ENCODE results near the gene AFP.
"Not testable (repeated sequence)": the region's sequence is repeated elsewhere in the genome, so short reads cannot be mapped to it uniquely, and the experiment has no call there.

Gene AFP

DNA sequence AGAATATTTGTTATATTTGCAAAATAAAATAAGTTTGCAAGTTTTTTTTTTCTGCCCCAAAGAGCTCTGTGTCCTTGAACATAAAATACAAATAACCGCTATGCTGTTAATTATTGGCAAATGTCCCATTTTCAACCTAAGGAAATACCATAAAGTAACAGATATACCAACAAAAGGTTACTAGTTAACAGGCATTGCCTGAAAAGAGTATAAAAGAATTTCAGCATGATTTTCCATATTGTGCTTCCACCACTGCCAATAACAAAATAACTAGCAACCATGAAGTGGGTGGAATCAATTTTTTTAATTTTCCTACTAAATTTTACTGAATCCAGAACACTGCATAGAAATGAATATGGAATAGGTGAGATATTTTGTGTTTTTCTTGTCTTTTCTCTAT, at the start of gene AFP:
TSS of gene AFP (plus strand) at position 238 of the 400 bp plus-strand sequence. CDS start at position 280, 42 bp downstream.
- DNase-seq, result no peak

DNA sequence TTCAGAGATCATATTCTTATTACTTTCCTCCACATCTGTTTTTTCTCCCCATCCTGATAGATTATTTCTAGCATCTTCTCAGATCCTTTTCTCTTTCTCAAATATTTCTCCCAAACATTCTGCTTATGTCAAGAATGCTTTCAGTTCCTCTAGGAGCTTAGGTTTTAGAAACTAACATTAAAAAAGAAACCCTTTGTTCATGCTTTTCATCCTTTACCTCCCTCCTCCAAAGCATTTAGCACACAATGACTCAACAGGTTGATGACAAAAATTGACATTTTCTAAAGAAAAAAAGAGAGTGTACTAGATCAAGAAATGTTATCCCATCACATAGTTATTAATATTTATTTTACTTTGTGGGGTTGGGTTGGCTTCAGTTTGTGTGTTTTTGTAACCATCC, 48.5 kb upstream of the AFP start:
- no peak for DNase-seq

GRCh38 chr4:73388887-73389286, 47.1 kb upstream of the AFP start:
- no peak for DNase-seq

GRCh38 chr4:73389663-73390062, 46.4 kb upstream of the AFP start:
- DNase-seq, result not testable (repeated sequence)

DNA sequence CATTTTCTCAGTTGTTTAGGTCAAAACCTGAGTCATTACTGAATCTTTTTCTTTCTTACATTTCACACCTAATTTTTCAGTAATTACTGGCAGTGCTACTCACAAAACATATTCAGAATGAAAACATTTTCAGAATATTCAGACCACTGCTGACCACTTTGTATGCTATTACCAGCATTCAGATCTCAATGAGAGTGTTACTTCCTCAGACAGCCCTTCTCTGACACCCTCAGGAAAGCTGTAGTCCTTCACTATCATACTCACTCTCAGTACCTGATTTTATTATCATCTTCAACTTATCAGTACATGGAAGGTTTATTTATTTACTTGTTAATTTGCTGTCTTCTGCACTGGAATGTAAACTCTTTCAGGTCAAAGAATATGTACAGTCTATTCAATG, 44.2 kb upstream of the AFP start:
- no peak for DNase-seq

DNA sequence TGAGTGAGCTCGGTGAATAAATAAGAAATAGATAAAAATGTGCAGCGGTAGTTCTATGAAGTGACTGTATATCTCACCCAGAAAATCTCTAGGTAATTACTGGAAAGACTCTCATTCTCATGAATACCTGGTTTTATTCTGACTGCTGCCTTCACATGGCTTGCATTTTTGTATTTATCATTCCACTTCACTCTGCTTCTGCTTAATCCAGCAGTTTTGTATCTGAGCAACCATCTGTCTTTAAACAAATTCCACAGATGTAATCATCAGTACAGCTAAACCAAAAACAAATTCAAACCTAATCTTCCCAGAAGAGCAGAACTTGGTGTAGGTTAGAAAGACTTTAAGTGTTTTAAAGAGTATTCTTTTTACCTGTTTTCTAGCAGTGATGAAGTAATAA, 43.1 kb upstream of the AFP start:
- DNase-seq, result no peak

- DNase-seq, result no peak
These were observed 39.7 kb upstream of the AFP start for GRCh38 chr4:73396304-73396703.

- DNase-seq, result no peak
These were observed 38.7 kb upstream of the AFP start for GRCh38 chr4:73396993-73397972.

- no peak for DNase-seq
These were observed 34.6 kb upstream of the AFP start for GRCh38 chr4:73401412-73401811.

DNA sequence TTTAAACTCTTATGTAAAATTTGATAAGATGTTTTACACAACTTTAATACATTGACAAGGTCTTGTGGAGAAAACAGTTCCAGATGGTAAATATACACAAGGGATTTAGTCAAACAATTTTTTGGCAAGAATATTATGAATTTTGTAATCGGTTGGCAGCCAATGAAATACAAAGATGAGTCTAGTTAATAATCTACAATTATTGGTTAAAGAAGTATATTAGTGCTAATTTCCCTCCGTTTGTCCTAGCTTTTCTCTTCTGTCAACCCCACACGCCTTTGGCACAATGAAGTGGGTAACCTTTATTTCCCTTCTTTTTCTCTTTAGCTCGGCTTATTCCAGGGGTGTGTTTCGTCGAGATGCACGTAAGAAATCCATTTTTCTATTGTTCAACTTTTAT, 32.0 kb upstream of the AFP start, which contains the start of gene ALB:
TSS of gene ALB (plus strand) at position 246 of the 400 bp plus-strand sequence. CDS start at position 287, 41 bp downstream.
- DNase-seq, result no peak

- DNase-seq, result no peak
These were observed 31.6 kb upstream of the AFP start for GRCh38 chr4:73404457-73404856.

DNA sequence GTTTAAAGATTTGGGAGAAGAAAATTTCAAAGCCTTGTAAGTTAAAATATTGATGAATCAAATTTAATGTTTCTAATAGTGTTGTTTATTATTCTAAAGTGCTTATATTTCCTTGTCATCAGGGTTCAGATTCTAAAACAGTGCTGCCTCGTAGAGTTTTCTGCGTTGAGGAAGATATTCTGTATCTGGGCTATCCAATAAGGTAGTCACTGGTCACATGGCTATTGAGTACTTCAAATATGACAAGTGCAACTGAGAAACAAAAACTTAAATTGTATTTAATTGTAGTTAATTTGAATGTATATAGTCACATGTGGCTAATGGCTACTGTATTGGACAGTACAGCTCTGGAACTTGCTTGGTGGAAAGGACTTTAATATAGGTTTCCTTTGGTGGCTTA, 30.9 kb upstream of the AFP start:
- no peak for DNase-seq

DNA sequence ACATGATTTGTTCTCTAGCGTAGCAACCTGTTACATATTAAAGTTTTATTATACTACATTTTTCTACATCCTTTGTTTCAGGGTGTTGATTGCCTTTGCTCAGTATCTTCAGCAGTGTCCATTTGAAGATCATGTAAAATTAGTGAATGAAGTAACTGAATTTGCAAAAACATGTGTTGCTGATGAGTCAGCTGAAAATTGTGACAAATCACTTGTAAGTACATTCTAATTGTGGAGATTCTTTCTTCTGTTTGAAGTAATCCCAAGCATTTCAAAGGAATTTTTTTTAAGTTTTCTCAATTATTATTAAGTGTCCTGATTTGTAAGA, 29.5 kb upstream of the AFP start:
- no peak for DNase-seq

DNA sequence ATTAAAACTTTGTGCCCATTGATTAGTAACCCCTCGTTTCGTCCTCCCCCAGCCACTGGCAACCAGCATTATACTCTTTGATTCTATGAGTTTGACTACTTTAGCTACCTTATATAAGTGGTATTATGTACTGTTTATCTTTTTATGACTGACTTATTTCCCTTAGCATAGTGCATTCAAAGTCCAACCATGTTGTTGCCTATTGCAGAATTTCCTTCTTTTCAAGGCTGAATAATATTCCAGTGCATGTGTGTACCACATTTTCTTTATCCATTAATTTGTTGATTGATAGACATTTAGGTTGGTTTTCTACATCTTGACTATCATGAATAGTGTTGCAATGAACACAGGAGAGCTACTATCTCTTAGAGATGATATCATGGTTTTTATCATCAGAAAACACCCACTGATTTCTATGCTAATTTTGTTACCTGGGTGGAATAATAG, 28.8 kb upstream of the AFP start:
- DNase-seq, result no peak

GRCh38 chr4:73408181-73408867, 27.7 kb upstream of the AFP start:
- no peak for DNase-seq

DNA sequence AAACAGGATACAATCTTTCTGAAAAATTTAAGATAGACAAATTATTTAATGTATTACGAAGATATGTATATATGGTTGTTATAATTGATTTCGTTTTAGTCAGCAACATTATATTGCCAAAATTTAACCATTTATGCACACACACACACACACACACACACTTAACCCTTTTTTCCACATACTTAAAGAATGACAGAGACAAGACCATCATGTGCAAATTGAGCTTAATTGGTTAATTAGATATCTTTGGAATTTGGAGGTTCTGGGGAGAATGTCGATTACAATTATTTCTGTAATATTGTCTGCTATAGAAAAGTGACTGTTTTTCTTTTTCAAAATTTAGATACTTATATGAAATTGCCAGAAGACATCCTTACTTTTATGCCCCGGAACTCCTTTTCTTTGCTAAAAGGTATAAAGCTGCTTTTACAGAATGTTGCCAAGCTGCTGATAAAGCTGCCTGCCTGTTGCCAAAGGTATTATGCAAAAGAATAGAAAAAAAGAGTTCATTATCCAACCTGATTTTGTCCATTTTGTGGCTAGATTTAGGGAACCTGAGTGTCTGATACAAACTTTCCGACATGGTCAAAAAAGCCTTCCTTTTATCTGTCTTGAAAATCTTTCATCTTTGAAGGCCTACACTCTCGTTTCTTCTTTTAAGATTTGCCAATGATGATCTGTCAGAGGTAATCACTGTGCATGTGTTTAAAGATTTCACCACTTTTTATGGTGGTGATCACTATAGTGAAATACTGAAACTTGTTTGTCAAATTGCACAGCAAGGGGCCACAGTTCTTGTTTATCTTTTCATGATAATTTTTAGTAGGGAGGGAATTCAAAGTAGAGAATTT, 26.8 kb upstream of the AFP start:
- DNase-seq, result no peak

DNA sequence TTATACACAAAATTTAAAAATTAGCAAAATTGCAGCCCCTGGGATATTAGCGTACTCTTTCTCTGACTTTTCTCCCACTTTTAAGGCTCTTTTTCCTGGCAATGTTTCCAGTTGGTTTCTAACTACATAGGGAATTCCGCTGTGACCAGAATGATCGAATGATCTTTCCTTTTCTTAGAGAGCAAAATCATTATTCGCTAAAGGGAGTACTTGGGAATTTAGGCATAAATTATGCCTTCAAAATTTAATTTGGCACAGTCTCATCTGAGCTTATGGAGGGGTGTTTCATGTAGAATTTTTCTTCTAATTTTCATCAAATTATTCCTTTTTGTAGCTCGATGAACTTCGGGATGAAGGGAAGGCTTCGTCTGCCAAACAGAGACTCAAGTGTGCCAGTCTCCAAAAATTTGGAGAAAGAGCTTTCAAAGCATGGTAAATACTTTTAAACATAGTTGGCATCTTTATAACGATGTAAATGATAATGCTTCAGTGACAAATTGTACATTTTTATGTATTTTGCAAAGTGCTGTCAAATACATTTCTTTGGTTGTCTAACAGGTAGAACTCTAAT, 26.0 kb upstream of the AFP start:
- no peak for DNase-seq

DNA sequence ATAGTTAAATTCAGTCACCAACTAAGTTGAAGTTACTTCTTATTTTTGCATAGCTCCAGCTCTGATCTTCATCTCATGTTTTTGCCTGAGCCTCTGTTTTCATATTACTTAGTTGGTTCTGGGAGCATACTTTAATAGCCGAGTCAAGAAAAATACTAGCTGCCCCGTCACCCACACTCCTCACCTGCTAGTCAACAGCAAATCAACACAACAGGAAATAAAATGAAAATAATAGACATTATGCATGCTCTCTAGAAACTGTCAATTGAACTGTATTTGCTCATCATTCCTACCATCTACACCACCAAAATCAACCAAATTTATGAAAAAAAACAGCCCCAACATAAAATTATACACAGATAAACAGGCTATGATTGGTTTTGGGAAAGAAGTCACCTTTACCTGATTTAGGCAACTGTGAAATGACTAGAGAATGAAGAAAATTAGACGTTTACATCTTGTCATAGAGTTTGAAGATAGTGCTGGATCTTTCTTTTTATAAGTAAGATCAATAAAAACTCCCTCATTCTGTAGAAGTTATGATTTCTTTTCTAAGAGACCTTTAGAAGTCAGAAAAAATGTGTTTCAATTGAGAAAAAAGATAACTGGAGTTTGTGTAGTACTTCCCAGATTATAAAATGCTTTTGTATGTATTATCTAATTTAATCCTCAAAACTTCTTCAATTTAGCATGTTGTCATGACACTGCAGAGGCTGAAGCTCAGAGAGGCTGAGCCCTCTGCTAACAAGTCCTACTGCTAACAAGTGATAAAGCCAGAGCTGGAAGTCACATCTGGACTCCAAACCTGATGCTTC, 24.9 kb upstream of the AFP start:
- DNase-seq, result no peak

- no peak for DNase-seq
These were observed 24.1 kb upstream of the AFP start for GRCh38 chr4:73411731-73412414.

- no peak for DNase-seq
These were observed 22.7 kb upstream of the AFP start for GRCh38 chr4:73413294-73413755.

DNA sequence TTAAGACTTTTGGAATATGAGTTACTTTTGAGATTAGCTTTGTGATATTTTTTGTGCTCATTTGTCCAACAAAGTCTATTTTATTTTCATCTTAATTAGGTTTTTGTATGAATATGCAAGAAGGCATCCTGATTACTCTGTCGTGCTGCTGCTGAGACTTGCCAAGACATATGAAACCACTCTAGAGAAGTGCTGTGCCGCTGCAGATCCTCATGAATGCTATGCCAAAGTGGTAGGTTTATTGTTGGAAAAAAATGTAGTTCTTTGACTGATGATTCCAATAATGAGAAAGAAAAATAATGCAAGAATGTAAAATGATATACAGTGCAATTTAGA, 21.1 kb upstream of the AFP start:
- no peak for DNase-seq
